Trophoblast cell (in vitro differentiated cells and primary cell): ENCODE data around the gene LY86.

Source experiments
- DNase-seq, 2 donors: peaks; one replicate each; pipeline ENCODE4 v3.0.0-alpha.2; 2016
- H2AFZ ChIP-seq: 2 replicates; pipeline ENCODE4 v1.6.1; 2013; ENCODE audit warnings: low read length, moderate library complexity, mild to moderate bottlenecking; ENCODE audit not compliant: insufficient read depth, poor library complexity
- H2AK5ac ChIP-seq: 2 replicates; pipeline ENCODE4 v1.6.1; 2013; ENCODE audit warnings: mild to moderate bottlenecking, low read length
- H2BK120ac ChIP-seq: 2 replicates; pipeline ENCODE4 v1.6.1; 2013; ENCODE audit warnings: low read length, mild to moderate bottlenecking, moderate library complexity; ENCODE audit not compliant: insufficient read depth, poor library complexity
- H2BK12ac ChIP-seq: 2 replicates; pipeline ENCODE4 v1.6.1; 2013; ENCODE audit warnings: mild to moderate bottlenecking, low read length, moderate library complexity
- H2BK5ac ChIP-seq: 2 replicates; pipeline ENCODE4 v1.6.1; 2013; ENCODE audit warnings: low read length, low read depth, moderate library complexity, mild to moderate bottlenecking; ENCODE audit not compliant: poor library complexity
- H3K14ac ChIP-seq: 2 replicates; pipeline ENCODE4 v1.6.1; 2013; ENCODE audit warnings: mild to moderate bottlenecking, low read length
- H3K18ac ChIP-seq: 2 replicates; pipeline ENCODE4 v1.6.1; 2013; ENCODE audit warnings: mild to moderate bottlenecking, low read length
- H3K23ac ChIP-seq: 2 replicates; pipeline ENCODE4 v1.6.1; 2013; ENCODE audit warnings: low read length
- H3K27ac ChIP-seq: 2 replicates; pipeline ENCODE4 v1.5.1; 2013; ENCODE audit warnings: low read depth, mild to moderate bottlenecking, inconsistent platforms, low read length, moderate library complexity
- H3K27me3 ChIP-seq: 2 replicates; pipeline ENCODE4 v1.6.1; 2013; ENCODE audit warnings: inconsistent platforms, mild to moderate bottlenecking, low read length, moderate library complexity; ENCODE audit not compliant: insufficient read depth
- H3K36me3 ChIP-seq, 2 experiments: 1 replicate in 1 of 2; 2 replicates in 1 of 2; pipeline ENCODE4 v1.6.1; 2013; ENCODE audit warnings: low read length in 2 of 2, mild to moderate bottlenecking in 2 of 2, moderate library complexity in 1 of 2; ENCODE audit not compliant: insufficient read depth in 2 of 2, control insufficient read depth in 1 of 2
- H3K4ac ChIP-seq: 2 replicates; pipeline ENCODE4 v1.6.1; 2013; ENCODE audit warnings: low read depth, mild to moderate bottlenecking, low read length, moderate library complexity
- H3K4me1 ChIP-seq, 2 experiments: 1 replicate in 1 of 2; 2 replicates in 1 of 2; pipeline ENCODE4 v1.6.1; 2013; ENCODE audit warnings: low read length in 2 of 2, mild to moderate bottlenecking in 2 of 2, moderate library complexity in 1 of 2; ENCODE audit not compliant: insufficient read depth in 2 of 2, control insufficient read depth in 1 of 2
- H3K4me2 ChIP-seq: 2 replicates; pipeline ENCODE4 v1.6.1; 2013; ENCODE audit warnings: inconsistent platforms, mild to moderate bottlenecking, low read length, moderate library complexity
- H3K4me3 ChIP-seq: 2 replicates; pipeline ENCODE4 v1.5.1; 2013; ENCODE audit warnings: mild to moderate bottlenecking, low read depth, low read length, inconsistent platforms
- H3K79me1 ChIP-seq: one replicate; pipeline ENCODE4 v1.6.1; 2013; ENCODE audit warnings: low read length
- H3K79me2 ChIP-seq: 2 replicates; pipeline ENCODE4 v1.6.1; 2013; ENCODE audit warnings: low read length, mild to moderate bottlenecking; ENCODE audit not compliant: control insufficient read depth, insufficient read depth, poor library complexity
- H3K9ac ChIP-seq: 2 replicates; pipeline ENCODE4 v1.6.1; 2013; ENCODE audit warnings: mild to moderate bottlenecking, low read length
- H3K9me3 ChIP-seq: 2 replicates; pipeline ENCODE4 v1.6.1; 2013; ENCODE audit warnings: low read depth, mild to moderate bottlenecking, control low read depth, inconsistent platforms, low read length; ENCODE audit not compliant: insufficient read depth
- H4K12ac ChIP-seq: 2 replicates; pipeline ENCODE4 v1.6.1; 2013; ENCODE audit warnings: low read depth, mild to moderate bottlenecking, low read length, moderate library complexity
- H4K8ac ChIP-seq: 2 replicates; pipeline ENCODE4 v1.6.1; 2013; ENCODE audit warnings: low read depth, mild to moderate bottlenecking, low read length, moderate library complexity
- H4K91ac ChIP-seq: one replicate; pipeline ENCODE4 v1.6.1; 2013; ENCODE audit warnings: low read depth, mild to moderate bottlenecking, low read length, moderate library complexity
- WGBS: extraction: QIAGEN DNeasy Blood & Tissue Kit; methylation state at CpG from one replicate; pipeline ENCODE4 v1.1.7; 2013; ENCODE audit warnings: missing lambda C conversion rate; ENCODE audit not compliant: insufficient read length, insufficient coverage; ENCODE audit errors: extremely low coverage; 5-methylcytosine and 5-hydroxymethylcytosine counted together

Gene LY86

GRCh38 chr6:6556738-6557503, 31.6 kb upstream of the LY86 start:
- Histone ChIP-seq H3K4me2 (no peak overlapping the region), H2BK5ac (no peak overlapping the region), H3K14ac (no peak overlapping the region), H3K4ac (no peak overlapping the region), H4K8ac (no peak overlapping the region), H3K79me1 (no peaks in the 10 kb centered on the region), H3K4me3 (no peak overlapping the region), H2AFZ (no peak overlapping the region), H2BK12ac (no peak overlapping the region), H3K27ac (no peak overlapping the region), H3K9me3 (no peaks in the 10 kb centered on the region), H3K4me1 (no peaks in the 10 kb centered on the region), H3K23ac (no peak overlapping the region), H2BK120ac (no peak overlapping the region), H4K12ac (no peak overlapping the region), H3K9ac (no peak overlapping the region), H3K18ac (no peak overlapping the region), H2AK5ac (no peak overlapping the region), H3K79me2 (no peaks in the 10 kb centered on the region), H3K27me3 (no peaks in the 10 kb centered on the region), H3K36me3 (no peaks in the 10 kb centered on the region), H4K91ac (no peak overlapping the region)
- WGBS, result no CpG with 5 or more reads among the region's 10 CpGs
- DNase-seq, result peak; percentile 51 to 66

GRCh38 chr6:6557504-6557839, 31.0 kb upstream of the LY86 start:
- Histone ChIP-seq H2BK12ac (no peak overlapping the region), H2BK120ac (no peak overlapping the region), H3K4me2 (no peak overlapping the region), H3K79me2 (no peaks in the 10 kb centered on the region), H3K27ac (no peak overlapping the region), H3K9ac (no peak overlapping the region), H2AK5ac (no peak overlapping the region), H3K4me1 (no peaks in the 10 kb centered on the region), H3K36me3 (no peaks in the 10 kb centered on the region), H3K4ac (no peak overlapping the region), H4K91ac (no peak overlapping the region), H3K9me3 (no peaks in the 10 kb centered on the region), H3K27me3 (no peaks in the 10 kb centered on the region), H3K79me1 (no peaks in the 10 kb centered on the region), H2BK5ac (no peak overlapping the region), H3K4me3 (no peak overlapping the region), H3K14ac (no peak overlapping the region), H3K18ac (no peak overlapping the region), H4K8ac (no peak overlapping the region), H2AFZ (no peak overlapping the region), H4K12ac (no peak overlapping the region), H3K23ac (no peak overlapping the region)
- no peak for DNase-seq
- no CpG with 5 or more reads among the region's 4 CpGs for WGBS

- Histone ChIP-seq H3K9me3 (no peaks in the 10 kb centered on the region), H3K23ac (no peak overlapping the region), H3K4me3 (no peak overlapping the region), H3K4ac (no peak overlapping the region), H3K4me2 (no peak overlapping the region), H3K36me3 (no peaks in the 10 kb centered on the region), H2BK5ac (no peak overlapping the region), H2AFZ (no peak overlapping the region), H3K79me1 (no peaks in the 10 kb centered on the region), H4K12ac (no peak overlapping the region), H3K79me2 (no peaks in the 10 kb centered on the region), H3K14ac (no peak overlapping the region), H3K27ac (no peak overlapping the region), H2BK120ac (no peak overlapping the region), H2BK12ac (no peak overlapping the region), H3K4me1 (no peaks in the 10 kb centered on the region), H4K8ac (no peak overlapping the region), H3K18ac (no peak overlapping the region), H3K9ac (no peak overlapping the region), H4K91ac (no peak overlapping the region), H3K27me3 (no peaks in the 10 kb centered on the region), H2AK5ac (no peak overlapping the region)
- peak in 1 of 2 donors; percentile 23 for DNase-seq
- WGBS, result 100% methylated on average over 1 of the region's 7 CpGs
These were observed 30.6 kb upstream of the LY86 start for GRCh38 chr6:6557886-6558285.

GRCh38 chr6:6559994-6560570, 28.4 kb upstream of the LY86 start:
- H3K4me2 ChIP-seq, result no peak overlapping the region
- no peak overlapping the region for H2BK120ac ChIP-seq
- H3K4me1 ChIP-seq, result no peaks in the 10 kb centered on the region
- H3K4me3 ChIP-seq, result no peak overlapping the region
- H3K79me2 ChIP-seq, result no peaks in the 10 kb centered on the region
- H3K27ac ChIP-seq, result no peak overlapping the region
- H3K9me3 ChIP-seq, result peaks cover 4% of the 10 kb centered on the region
- H3K4ac ChIP-seq, result no peak overlapping the region
- no peak overlapping the region for H2BK5ac ChIP-seq
- no peak overlapping the region for H2BK12ac ChIP-seq
- H3K9ac ChIP-seq, result peak overlapping the region; percentile 70
- H3K27me3 ChIP-seq, result no peaks in the 10 kb centered on the region
- H3K14ac ChIP-seq, result no peak overlapping the region
- H4K12ac ChIP-seq, result no peak overlapping the region
- no peak overlapping the region for H4K8ac ChIP-seq
- no peak overlapping the region for H2AK5ac ChIP-seq
- no CpG with 5 or more reads among the region's 6 CpGs for WGBS
- no peaks in the 10 kb centered on the region for H3K36me3 ChIP-seq
- H2AFZ ChIP-seq, result no peak overlapping the region
- no peak overlapping the region for H3K18ac ChIP-seq
- no peak overlapping the region for H4K91ac ChIP-seq
- peak; percentile 11 to 35 for DNase-seq
- H3K23ac ChIP-seq, result no peak overlapping the region
- no peaks in the 10 kb centered on the region for H3K79me1 ChIP-seq
